Measurements from ENCODE around the gene ADGRD1.
"Not testable (repeated sequence)": the region's sequence is repeated elsewhere in the genome, so short reads cannot be mapped to it uniquely, and the experiment has no call there.

Gene ADGRD1

DNA sequence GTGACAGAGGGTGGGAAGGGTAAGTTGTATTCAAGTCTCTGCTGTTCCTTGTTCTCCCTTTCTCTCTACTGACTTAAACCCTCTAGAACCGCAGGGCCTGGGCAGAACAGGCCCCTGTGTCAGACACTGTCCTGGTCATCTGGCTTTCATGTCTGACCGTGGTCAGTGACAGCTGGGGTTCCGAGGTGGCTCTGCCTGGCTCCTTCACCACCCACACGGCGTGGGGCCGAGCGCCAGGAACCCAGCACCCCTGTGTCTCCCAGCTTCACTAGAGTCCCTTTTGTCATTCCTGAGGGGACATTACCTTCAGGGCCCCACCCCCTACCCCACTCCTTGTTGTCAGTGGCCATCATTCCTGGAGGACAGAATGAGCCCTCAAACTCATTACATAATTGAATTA is 168.9 kb downstream of the ADGRD1 start:
- TF ChIP-seq, protein P1, sequence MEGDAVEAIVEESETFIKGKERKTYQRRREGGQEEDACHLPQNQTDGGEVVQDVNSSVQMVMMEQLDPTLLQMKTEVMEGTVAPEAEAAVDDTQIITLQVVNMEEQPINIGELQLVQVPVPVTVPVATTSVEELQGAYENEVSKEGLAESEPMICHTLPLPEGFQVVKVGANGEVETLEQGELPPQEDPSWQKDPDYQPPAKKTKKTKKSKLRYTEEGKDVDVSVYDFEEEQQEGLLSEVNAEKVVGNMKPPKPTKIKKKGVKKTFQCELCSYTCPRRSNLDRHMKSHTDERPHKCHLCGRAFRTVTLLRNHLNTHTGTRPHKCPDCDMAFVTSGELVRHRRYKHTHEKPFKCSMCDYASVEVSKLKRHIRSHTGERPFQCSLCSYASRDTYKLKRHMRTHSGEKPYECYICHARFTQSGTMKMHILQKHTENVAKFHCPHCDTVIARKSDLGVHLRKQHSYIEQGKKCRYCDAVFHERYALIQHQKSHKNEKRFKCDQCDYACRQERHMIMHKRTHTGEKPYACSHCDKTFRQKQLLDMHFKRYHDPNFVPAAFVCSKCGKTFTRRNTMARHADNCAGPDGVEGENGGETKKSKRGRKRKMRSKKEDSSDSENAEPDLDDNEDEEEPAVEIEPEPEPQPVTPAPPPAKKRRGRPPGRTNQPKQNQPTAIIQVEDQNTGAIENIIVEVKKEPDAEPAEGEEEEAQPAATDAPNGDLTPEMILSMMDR (IDR thresholded peaks at IDR 0.05; ENCODE audit: insufficient read depth, low read length, missing control alignments): no peak
- CTCF ChIA-PET: interaction anchor here (0.9 kb wide), 1 partner anchor 10 kb away, joined by 3 read pairs; no protein-coding TSS in a partner anchor

DNA sequence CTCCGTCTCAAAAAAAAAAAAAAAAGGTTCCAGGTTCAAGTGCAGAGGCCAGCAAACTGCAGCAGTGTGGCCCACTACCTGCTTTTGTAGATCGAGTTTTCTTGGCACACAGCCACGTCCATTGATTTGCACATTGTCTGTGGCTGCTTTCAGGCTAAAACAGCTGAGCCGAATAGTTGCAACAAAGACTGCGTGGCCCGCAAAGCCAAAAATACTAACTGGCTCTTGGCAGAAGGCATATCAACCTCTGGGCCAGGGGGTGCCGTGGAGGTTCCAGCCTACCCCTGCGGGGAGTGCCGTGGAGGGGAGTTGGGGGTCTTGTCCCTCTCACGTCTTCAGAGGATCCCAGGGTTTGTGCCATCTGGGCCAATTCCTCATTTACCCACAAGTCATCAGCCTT is 170.1 kb downstream of the ADGRD1 start:
- TF ChIP-seq, protein P1 (IDR thresholded peaks at IDR 0.05; ENCODE audit: insufficient read depth, low read length, missing control alignments): no peak
- DNase-seq (ENCODE audit: low read depth, low spot score): no peak
- CTCF ChIA-PET: interaction anchor here (0.9 kb wide), 1 partner anchor 9 kb away, joined by 3 read pairs; no protein-coding TSS in a partner anchor
- POLR2A ChIA-PET: no interaction called here
- no peak overlapping the region for H3K4me3 ChIP-seq (ENCODE audit: low read depth, low read length)

More for the DNA sequence above, 168.9 kb downstream of the ADGRD1 start:
- DNase-seq (ENCODE audit: low read depth, low spot score): no peak
- POLR2A ChIA-PET: no interaction called here
- no peak overlapping the region for H3K4me3 ChIP-seq (ENCODE audit: low read depth, low read length)

DNA sequence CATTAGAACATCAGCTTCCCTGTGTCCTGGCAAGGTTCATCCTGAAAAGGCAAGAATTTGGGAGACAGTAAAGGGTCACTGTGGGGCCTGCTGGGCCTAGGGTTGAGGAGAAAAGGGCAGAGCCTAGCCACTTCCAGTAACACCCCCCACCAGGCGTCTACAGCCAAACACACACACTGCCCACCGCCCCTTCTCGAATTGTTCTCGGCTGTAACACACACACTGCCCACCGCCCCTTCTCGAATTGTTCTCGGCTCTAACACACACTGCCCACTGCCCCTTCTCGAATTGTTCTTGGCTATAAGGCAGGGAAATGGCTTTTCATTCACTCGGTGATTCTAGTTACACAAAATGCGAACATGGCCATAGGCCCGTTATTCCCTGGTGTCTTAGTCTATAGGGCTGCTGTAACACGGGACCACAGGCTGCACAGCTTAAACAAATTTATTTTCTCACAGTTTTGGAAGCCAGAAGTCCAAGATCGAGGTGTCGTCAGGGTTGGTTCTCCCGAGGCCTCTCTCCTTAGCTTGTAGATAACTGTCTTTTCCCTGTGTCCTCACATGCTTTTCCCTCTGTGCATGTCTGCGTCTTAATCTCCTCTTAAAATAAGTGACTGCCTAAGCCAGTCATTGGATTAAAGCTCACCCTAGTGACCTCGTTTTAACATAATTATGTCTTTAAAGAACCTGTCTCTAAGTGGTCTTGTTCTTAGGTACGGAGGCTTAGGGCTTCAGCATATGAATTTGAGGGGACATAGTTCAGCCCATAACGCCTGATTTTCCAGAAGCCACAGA is 171.0 kb downstream of the ADGRD1 start:
- TF ChIP-seq, protein P1 (IDR thresholded peaks at IDR 0.05; ENCODE audit: insufficient read depth, low read length, missing control alignments): no peak
- ChIA-PET CTCF (interaction anchor here (0.9 kb wide), 1 partner anchor 10 kb away, joined by 3 read pairs; no protein-coding TSS in a partner anchor), POLR2A (no interaction called here)
- no peak for DNase-seq (ENCODE audit: low read depth, low spot score)
- H3K4me3 ChIP-seq (ENCODE audit: low read depth, low read length): no peak overlapping the region

DNA sequence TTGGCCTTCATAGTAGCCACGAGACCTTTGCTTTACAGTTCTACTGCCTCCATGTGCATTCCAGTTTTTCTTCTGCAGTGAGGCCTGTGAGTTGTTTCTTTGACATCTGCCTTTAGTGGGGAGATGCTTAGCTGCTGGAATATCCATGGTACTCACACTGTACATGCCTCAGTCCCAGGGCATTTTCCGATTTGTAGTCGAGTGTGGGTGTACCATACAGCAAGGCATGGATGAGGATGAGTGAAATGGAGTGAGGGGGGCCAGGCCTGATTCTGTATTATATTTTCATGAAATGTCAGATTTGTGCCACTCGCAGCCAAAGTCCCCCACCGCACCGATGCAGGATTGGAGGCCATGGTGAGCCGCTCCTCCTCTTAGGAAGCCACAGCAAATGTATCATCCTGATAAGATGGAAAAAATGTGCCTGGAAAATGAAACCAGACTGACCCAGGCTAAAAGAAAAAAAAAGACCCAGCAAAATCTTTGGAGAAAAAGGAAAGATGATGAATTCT is 173.0 kb downstream of the ADGRD1 start:
- CTCF ChIA-PET: no interaction called here
- POLR2A ChIA-PET: no interaction called here
- no peak for DNase-seq (ENCODE audit: low read depth, low spot score)
- TF ChIP-seq, protein P1 (IDR thresholded peaks at IDR 0.05; ENCODE audit: insufficient read depth, low read length, missing control alignments): no peak
- no peak overlapping the region for H3K4me3 ChIP-seq (ENCODE audit: low read depth, low read length)

DNA sequence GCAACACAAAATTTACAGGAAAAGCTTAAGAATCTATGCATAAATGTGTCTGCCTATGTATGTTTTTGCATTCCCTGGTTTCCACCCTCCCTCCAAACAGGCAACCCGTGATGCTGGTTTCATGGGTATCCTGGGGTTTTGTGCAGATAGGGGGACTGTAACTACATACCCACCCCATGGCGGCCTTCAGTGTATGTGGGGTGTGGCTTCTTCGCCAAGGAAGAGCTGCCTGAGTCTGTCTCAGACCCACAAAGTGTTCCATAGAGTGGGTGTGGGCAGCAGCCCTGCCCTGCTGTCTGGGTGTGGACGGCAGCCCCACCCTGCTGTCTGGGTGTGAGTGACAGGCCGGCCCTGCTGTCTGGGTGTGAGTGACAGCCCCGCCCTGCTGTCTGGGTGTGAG is 174.8 kb downstream of the ADGRD1 start:
- TF ChIP-seq, protein P1 (IDR thresholded peaks at IDR 0.05; ENCODE audit: insufficient read depth, low read length, missing control alignments): no peak
- ChIA-PET CTCF (interaction anchor here (1.4 kb wide), 1 partner anchor 22 kb away, joined by 3 read pairs; no protein-coding TSS in a partner anchor), POLR2A (no interaction called here)
- no peak for DNase-seq (ENCODE audit: low read depth, low spot score)
- no peak overlapping the region for H3K4me3 ChIP-seq (ENCODE audit: low read depth, low read length)

DNA sequence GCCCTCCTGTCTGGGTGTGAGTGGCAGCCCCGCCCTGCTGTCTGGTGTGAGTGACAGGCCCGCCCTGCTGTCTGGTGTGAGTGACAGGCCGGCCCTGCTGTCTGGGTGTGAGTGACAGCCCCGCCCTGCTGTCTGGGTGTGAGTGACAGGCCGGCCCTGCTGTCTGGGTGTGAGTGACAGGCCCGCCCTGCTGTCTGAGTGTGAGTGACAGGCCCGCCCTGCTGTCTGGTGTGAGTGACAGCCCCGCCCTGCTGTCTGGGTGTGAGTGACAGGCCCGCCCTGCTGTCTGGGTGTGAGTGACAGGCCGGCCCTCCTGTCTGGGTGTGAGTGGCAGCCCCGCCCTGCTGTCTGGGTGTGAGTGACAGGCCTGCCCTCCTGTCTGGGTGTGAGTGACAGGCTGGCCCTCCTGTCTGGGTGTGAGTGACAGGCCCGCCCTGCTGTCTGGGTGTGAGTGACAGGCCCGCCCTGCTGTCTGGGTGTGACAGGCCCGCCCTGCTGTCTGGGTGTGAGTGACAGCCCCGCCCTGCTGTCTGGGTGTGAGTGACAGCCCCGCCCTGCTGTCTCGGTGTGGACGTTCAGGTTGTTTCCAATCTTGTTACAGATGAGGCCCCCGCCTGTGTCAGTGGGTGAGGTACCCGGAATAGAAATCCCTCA is 175.4 kb downstream of the ADGRD1 start:
- POLR2A ChIA-PET; DNase-seq (ENCODE audit: low read depth, low spot score); H3K4me3 ChIP-seq (ENCODE audit: low read depth, low read length): not testable (repeated sequence)
- CTCF ChIA-PET: interaction anchor here (1.4 kb wide), 1 partner anchor 22 kb away, joined by 3 read pairs; no protein-coding TSS in a partner anchor

All from AG04449 (cell line).